Measurements from ENCODE around the gene SYT14. TPM values are rescaled to one million over a fixed set of nuclear protein-coding genes. Genes with fewer than 3 reads are reported as not detected.

SYT14 gene
- total RNA-seq, 1 experiment from 2014 or later: 12.0 TPM

DNA sequence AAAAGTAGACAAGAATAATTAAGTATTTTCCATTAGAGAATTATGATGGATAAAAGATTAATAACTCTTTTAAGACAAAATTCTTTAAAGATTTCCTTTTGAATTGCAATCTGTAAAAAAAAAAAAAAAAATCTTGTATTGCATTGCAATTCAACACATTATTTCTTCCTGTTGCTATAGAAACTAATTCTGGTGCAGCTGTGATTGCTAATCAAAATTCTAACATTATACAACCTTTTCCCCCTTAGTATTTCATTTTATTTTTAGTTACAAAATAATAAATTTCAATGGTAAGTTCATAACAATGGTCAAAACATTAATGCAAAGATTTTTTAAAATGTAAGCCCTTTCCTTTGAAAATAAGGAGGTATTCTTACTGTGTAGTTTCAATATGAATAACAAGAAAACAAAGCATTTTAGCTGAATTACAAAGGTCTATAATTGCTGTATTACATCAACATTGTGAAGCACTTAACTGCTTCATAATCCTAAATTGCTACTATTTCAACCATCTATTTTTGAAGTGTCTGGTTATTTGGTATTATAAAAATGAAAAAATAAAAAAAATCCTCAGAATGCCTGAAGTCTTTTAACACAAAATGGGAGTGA, 135.0 kb downstream of the SYT14 start (continued):
- TF ChIP-seq, protein P1, sequence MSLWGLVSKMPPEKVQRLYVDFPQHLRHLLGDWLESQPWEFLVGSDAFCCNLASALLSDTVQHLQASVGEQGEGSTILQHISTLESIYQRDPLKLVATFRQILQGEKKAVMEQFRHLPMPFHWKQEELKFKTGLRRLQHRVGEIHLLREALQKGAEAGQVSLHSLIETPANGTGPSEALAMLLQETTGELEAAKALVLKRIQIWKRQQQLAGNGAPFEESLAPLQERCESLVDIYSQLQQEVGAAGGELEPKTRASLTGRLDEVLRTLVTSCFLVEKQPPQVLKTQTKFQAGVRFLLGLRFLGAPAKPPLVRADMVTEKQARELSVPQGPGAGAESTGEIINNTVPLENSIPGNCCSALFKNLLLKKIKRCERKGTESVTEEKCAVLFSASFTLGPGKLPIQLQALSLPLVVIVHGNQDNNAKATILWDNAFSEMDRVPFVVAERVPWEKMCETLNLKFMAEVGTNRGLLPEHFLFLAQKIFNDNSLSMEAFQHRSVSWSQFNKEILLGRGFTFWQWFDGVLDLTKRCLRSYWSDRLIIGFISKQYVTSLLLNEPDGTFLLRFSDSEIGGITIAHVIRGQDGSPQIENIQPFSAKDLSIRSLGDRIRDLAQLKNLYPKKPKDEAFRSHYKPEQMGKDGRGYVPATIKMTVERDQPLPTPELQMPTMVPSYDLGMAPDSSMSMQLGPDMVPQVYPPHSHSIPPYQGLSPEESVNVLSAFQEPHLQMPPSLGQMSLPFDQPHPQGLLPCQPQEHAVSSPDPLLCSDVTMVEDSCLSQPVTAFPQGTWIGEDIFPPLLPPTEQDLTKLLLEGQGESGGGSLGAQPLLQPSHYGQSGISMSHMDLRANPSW (CRISPR knock-in tag; conservative IDR thresholded peaks at IDR 0.05; ENCODE audit: low read depth): no peak
- TF ChIP-seq, protein P2, sequence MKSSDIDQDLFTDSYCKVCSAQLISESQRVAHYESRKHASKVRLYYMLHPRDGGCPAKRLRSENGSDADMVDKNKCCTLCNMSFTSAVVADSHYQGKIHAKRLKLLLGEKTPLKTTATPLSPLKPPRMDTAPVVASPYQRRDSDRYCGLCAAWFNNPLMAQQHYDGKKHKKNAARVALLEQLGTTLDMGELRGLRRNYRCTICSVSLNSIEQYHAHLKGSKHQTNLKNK (CRISPR knock-in tag; IDR thresholded peaks at IDR 0.05): no peak
- TF ChIP-seq NR3C1 (CRISPR knock-in tag; conservative IDR thresholded peaks at IDR 0.05; ENCODE audit: low read depth) (no peak), ATF1 (CRISPR knock-in tag; IDR thresholded peaks at IDR 0.05) (no peak)
- TF ChIP-seq, protein P3, sequence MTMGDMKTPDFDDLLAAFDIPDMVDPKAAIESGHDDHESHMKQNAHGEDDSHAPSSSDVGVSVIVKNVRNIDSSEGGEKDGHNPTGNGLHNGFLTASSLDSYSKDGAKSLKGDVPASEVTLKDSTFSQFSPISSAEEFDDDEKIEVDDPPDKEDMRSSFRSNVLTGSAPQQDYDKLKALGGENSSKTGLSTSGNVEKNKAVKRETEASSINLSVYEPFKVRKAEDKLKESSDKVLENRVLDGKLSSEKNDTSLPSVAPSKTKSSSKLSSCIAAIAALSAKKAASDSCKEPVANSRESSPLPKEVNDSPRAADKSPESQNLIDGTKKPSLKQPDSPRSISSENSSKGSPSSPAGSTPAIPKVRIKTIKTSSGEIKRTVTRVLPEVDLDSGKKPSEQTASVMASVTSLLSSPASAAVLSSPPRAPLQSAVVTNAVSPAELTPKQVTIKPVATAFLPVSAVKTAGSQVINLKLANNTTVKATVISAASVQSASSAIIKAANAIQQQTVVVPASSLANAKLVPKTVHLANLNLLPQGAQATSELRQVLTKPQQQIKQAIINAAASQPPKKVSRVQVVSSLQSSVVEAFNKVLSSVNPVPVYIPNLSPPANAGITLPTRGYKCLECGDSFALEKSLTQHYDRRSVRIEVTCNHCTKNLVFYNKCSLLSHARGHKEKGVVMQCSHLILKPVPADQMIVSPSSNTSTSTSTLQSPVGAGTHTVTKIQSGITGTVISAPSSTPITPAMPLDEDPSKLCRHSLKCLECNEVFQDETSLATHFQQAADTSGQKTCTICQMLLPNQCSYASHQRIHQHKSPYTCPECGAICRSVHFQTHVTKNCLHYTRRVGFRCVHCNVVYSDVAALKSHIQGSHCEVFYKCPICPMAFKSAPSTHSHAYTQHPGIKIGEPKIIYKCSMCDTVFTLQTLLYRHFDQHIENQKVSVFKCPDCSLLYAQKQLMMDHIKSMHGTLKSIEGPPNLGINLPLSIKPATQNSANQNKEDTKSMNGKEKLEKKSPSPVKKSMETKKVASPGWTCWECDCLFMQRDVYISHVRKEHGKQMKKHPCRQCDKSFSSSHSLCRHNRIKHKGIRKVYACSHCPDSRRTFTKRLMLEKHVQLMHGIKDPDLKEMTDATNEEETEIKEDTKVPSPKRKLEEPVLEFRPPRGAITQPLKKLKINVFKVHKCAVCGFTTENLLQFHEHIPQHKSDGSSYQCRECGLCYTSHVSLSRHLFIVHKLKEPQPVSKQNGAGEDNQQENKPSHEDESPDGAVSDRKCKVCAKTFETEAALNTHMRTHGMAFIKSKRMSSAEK (CRISPR knock-in tag; IDR thresholded peaks at IDR 0.05; ENCODE audit: borderline replicate concordance): no peak

DNA sequence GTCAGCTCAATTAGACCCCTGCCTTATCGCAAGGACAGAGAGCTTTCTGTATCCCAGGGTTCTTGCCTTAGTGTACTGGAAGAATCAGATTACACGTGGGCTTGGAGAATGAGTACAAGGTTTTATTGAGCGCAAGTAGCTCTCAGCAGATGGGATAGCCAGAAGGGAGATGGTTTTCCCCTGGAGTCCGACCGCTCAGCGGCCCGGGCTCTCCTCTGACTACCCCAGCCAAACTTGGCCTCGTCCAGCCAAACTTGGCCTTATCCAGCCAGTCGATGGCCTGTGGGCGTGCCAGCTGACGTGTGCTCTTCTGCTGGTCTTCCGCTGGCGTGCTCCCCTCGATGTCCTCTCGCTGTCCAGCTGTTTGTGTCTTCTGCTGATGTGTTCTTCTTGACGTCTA, 136.9 kb downstream of the SYT14 start:
- ATAC-seq (peak; percentile 50; the same call in 1 of the 2 replicates), DNase-seq (ENCODE audit: low spot score) (no peak)
- Mint-ChIP-seq H3K9me3 (peaks cover 9% of the 10 kb centered on the region), H3K4me3 (no peak overlapping the region), H3K36me3 (peaks cover 14% of the 10 kb centered on the region), H3K27ac (no peak overlapping the region), H3K27me3 (ENCODE audit: low read depth) (no peaks in the 10 kb centered on the region), H3K4me1 (peaks cover 34% of the 10 kb centered on the region)
- POLR2A ChIA-PET: no interaction called here
- TF ChIP-seq PRRX2 (CRISPR knock-in tag; IDR thresholded peaks at IDR 0.05) (no peak), ZNF232 (CRISPR knock-in tag; IDR thresholded peaks at IDR 0.05) (no peak), ZNF416 (CRISPR knock-in tag; IDR thresholded peaks at IDR 0.05) (no peak), ZBTB21 (CRISPR knock-in tag; IDR thresholded peaks at IDR 0.05; ENCODE audit: borderline replicate concordance) (no peak), SOX15 (CRISPR knock-in tag; IDR thresholded peaks at IDR 0.05) (no peak), SP1 (CRISPR knock-in tag; conservative IDR thresholded peaks at IDR 0.05) (no peak), ZNF138 (CRISPR knock-in tag; conservative IDR thresholded peaks at IDR 0.05) (no peak), JUN (CRISPR knock-in tag; IDR thresholded peaks at IDR 0.05) (no peak)
- TF ChIP-seq, protein P4, sequence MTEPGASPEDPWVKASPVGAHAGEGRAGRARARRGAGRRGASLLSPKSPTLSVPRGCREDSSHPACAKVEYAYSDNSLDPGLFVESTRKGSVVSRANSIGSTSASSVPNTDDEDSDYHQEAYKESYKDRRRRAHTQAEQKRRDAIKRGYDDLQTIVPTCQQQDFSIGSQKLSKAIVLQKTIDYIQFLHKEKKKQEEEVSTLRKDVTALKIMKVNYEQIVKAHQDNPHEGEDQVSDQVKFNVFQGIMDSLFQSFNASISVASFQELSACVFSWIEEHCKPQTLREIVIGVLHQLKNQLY (CRISPR knock-in tag; IDR thresholded peaks at IDR 0.05): no peak
- TF ChIP-seq, protein P5, sequence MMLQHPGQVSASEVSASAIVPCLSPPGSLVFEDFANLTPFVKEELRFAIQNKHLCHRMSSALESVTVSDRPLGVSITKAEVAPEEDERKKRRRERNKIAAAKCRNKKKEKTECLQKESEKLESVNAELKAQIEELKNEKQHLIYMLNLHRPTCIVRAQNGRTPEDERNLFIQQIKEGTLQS (CRISPR knock-in tag; conservative IDR thresholded peaks at IDR 0.05): no peak
- TF ChIP-seq, protein P3 (CRISPR knock-in tag; IDR thresholded peaks at IDR 0.05; ENCODE audit: borderline replicate concordance): no peak
- TF ChIP-seq, protein P6, sequence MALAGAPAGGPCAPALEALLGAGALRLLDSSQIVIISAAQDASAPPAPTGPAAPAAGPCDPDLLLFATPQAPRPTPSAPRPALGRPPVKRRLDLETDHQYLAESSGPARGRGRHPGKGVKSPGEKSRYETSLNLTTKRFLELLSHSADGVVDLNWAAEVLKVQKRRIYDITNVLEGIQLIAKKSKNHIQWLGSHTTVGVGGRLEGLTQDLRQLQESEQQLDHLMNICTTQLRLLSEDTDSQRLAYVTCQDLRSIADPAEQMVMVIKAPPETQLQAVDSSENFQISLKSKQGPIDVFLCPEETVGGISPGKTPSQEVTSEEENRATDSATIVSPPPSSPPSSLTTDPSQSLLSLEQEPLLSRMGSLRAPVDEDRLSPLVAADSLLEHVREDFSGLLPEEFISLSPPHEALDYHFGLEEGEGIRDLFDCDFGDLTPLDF (CRISPR knock-in tag; IDR thresholded peaks at IDR 0.05): no peak
- CTCF ChIA-PET: no interaction called here

Measured in WTC11 (cell line).